Endothelial cell of umbilical vein (primary cell): ENCODE data around the gene LCMT2. TPM values are rescaled to one million over a fixed set of nuclear protein-coding genes. Genes with fewer than 3 reads are reported as not detected.

Experiments used
- BruUV-seq: library from RNA; stranded (reverse); fragments of 400-500 nt; replicated peaks from 2 replicates; lab custom pipeline; 2021; lab: Mats Ljungman, UMichigan
- CTCF ChIA-PET: fragments of 300-600, 350-600 bp; sonication (Branson Sonifier 250); formaldehyde crosslinking; loops from one replicate; lab custom pipeline; 2021; ENCODE audit warnings: antibody characterized with exemption, inconsistent platforms; lab: Charles Lee
- POLR2A ChIA-PET: fragments of 300-600, 350-600 bp; sonication (Branson Sonifier 250); formaldehyde crosslinking; loops from one replicate; lab custom pipeline; 2021; ENCODE audit warnings: antibody characterized with exemption, inconsistent platforms; lab: Charles Lee
- DNase-seq: peaks from one replicate; pipeline ENCODE4 v3.0.0-alpha.2; 2011; ENCODE audit warnings: low read depth, low spot score
- FAIRE-seq: peaks from 2 replicates; lab custom pipeline; 2011; peaks lifted over from hg19 to GRCh38; lab: Jason Lieb, UNC
- H2AFZ ChIP-seq: 2 replicates; pipeline ENCODE4 v1.6.0; 2012; ENCODE audit warnings: low read depth, low read length, control low read depth, inconsistent platforms
- H3K27ac ChIP-seq: 2 replicates; pipeline ENCODE4 v1.5.1; 2011; ENCODE audit warnings: low read depth, mild to moderate bottlenecking, control low read depth, low read length, moderate library complexity; ENCODE audit not compliant: insufficient read depth
- H3K27me3 ChIP-seq, 2 experiments: 2 replicates each; pipeline versions ENCODE4 v1.6.0 to v1.6.1; 2011; ENCODE audit warnings: low read length in 2 of 2, mixed read lengths in 1 of 2; ENCODE audit not compliant: control insufficient read depth in 2 of 2, insufficient read depth in 2 of 2
- H3K36me3 ChIP-seq, 2 experiments: 2 replicates in 1 of 2; 3 replicates in 1 of 2; pipeline ENCODE4 v1.5.1; 2011; ENCODE audit warnings: low read length in 2 of 2, mild to moderate bottlenecking in 1 of 2, moderate library complexity in 1 of 2; ENCODE audit not compliant: control insufficient read depth in 2 of 2, insufficient read depth in 2 of 2; ENCODE audit errors: extremely low read depth in 1 of 2
- H3K4me1 ChIP-seq: 3 replicates; pipeline ENCODE4 v1.5.1; 2011; ENCODE audit warnings: mild to moderate bottlenecking, low read length; ENCODE audit not compliant: control insufficient read depth, insufficient read depth; ENCODE audit errors: extremely low read depth
- H3K4me2 ChIP-seq: 2 replicates; pipeline ENCODE4 v1.6.1; 2011; ENCODE audit warnings: low read length, control low read depth, mixed read lengths; ENCODE audit not compliant: insufficient read depth
- H3K4me3 ChIP-seq, 3 experiments: fragments of 200-600 bp in 1 of 3; sonication (generic), shearing (Covaris generic) in 1 of 3; replicated peaks in 1 of 3; 2 replicates each; pipeline ENCODE4 v1.5.1; 2011 to 2016; ENCODE audit warnings: control low read depth in 3 of 3, low read length in 3 of 3, mild to moderate bottlenecking in 2 of 3, inconsistent platforms in 1 of 3, low read depth in 1 of 3, moderate library complexity in 1 of 3; ENCODE audit not compliant: insufficient read depth in 1 of 3
- H3K79me2 ChIP-seq: 2 replicates; pipeline ENCODE4 v1.6.0; 2012; ENCODE audit warnings: low read length, inconsistent platforms; ENCODE audit not compliant: control insufficient read depth, insufficient read depth
- H3K9ac ChIP-seq: replicated peaks from 2 replicates; pipeline ENCODE3; 2011; ENCODE audit warnings: low read length, control low read depth; ENCODE audit not compliant: insufficient read depth; ENCODE audit errors: extremely low read depth
- H3K9me1 ChIP-seq: replicated peaks from 3 replicates; pipeline ENCODE4 v1.6.0; 2011; ENCODE audit warnings: mild to moderate bottlenecking, low read length; ENCODE audit not compliant: control insufficient read depth, insufficient read depth; ENCODE audit errors: extremely low read depth
- H3K9me3 ChIP-seq: replicated peaks from 2 replicates; pipeline ENCODE4 v1.5.1; 2012; ENCODE audit warnings: low read length, inconsistent platforms; ENCODE audit not compliant: control insufficient read depth, insufficient read depth
- H4K20me1 ChIP-seq: replicated peaks from 2 replicates; pipeline ENCODE3; 2011; ENCODE audit warnings: mild to moderate bottlenecking, low read length; ENCODE audit not compliant: control insufficient read depth, insufficient read depth; ENCODE audit errors: extremely low read depth
- CTCF ChIP-seq, 2 donors: IDR thresholded peaks; 1 replicate in 1 of 2; 2 replicates in 1 of 2; pipeline ENCODE4 v1.5.1; 2011; ENCODE audit warnings: low read length in 2 of 2, mild to moderate bottlenecking in 2 of 2, moderate library complexity in 2 of 2, control low read depth in 1 of 2, inconsistent platforms in 1 of 2, low read depth in 1 of 2; ENCODE audit not compliant: insufficient read depth in 1 of 2; ENCODE audit errors: extremely low read depth in 1 of 2
- EZH2 ChIP-seq: IDR thresholded peaks from 2 replicates; pipeline ENCODE4 v1.6.1; 2012; ENCODE audit warnings: borderline replicate concordance, low read depth, mild to moderate bottlenecking, moderate library complexity, low read length, inconsistent platforms; ENCODE audit not compliant: severe bottlenecking
- FOS ChIP-seq: IDR thresholded peaks from 2 replicates; pipeline ENCODE4 v1.6.1; 2011; ENCODE audit warnings: mild to moderate bottlenecking, low read length, moderate library complexity, borderline replicate concordance; ENCODE audit not compliant: insufficient read depth
- GATA2 ChIP-seq: IDR thresholded peaks from 2 replicates; pipeline ENCODE4 v1.7.0; 2011; ENCODE audit warnings: low read depth, mild to moderate bottlenecking, moderate library complexity, mixed read lengths, low read length; ENCODE audit not compliant: insufficient read length, insufficient read depth
- JUN ChIP-seq: IDR thresholded peaks from 2 replicates; pipeline ENCODE4 v1.6.1; 2011; ENCODE audit warnings: borderline replicate concordance, low read depth; ENCODE audit not compliant: insufficient read length, insufficient read depth
- MAX ChIP-seq: IDR thresholded peaks from 2 replicates; pipeline ENCODE4 v1.6.1; 2011; ENCODE audit not compliant: insufficient read depth, insufficient read length
- MYC ChIP-seq: IDR thresholded peaks from one replicate; pipeline ENCODE4 v1.6.1; 2011; ENCODE audit warnings: mild to moderate bottlenecking, low read depth, low read length
- POLR2A ChIP-seq: IDR thresholded peaks from 2 replicates; pipeline ENCODE4 v1.6.1; 2012; ENCODE audit warnings: low read depth, mild to moderate bottlenecking, control low read depth, low read length
- POLR2AphosphoS5 ChIP-seq: IDR thresholded peaks from 2 replicates; pipeline ENCODE4 v1.6.1; 2012; ENCODE audit warnings: low read depth, mild to moderate bottlenecking, control low read depth, low read length, moderate library complexity; ENCODE audit not compliant: insufficient read depth
- dilution Hi-C: fragments of 300-500 bp; cut with MboI; formaldehyde crosslinking; loops from one replicate; pipeline ENCODE4 v1.15.0; 2019; ENCODE audit warnings: low sequenced_read_pairs; ENCODE audit not compliant: extremely low pct_ligation_motif_present
- intact Hi-C: fragments of 100-400 bp; cut with micrococcal nuclease; formaldehyde crosslinking; loops from one replicate; pipeline ENCODE4 v1.10.0; 2022
- polyA plus RNA-seq, 4 experiments: library from polyadenylated mRNA; depleted of rRNA in 3 of 4; stranded (reverse) in 3 of 4; unstranded in 1 of 4; fragments of >200 nt; gene quantifications; 2 replicates each; pipeline versions ENCODE4 v1.2.1 to v1.2.3, GENCODE V29; 2011 to 2012; ENCODE audit warnings: missing spikeins in 1 of 4
- total RNA-seq: library from RNA; stranded (reverse); gene quantifications from 2 replicates; pipeline ENCODE4 v1.2.3, GENCODE V29; 2021

The LCMT2 gene
- total and polyA plus RNA-seq, 2 donors (not counting 3 experiments of a cell fraction or from before 2014, with no cell fraction given), result 4.1 to 6.1 TPM

- Histone ChIP-seq H4K20me1 (no peaks in the 10 kb centered on the region), H2AFZ (no peak overlapping the region), H3K9me3 (no peaks in the 10 kb centered on the region), H3K27ac (no peak overlapping the region), H3K36me3 (no peaks in the 10 kb centered on the region), H3K9ac (no peak overlapping the region), H3K4me2 (no peak overlapping the region), H3K9me1 (no peaks in the 10 kb centered on the region), H3K79me2 (no peaks in the 10 kb centered on the region), H3K4me3 (no peak overlapping the region), H3K4me1 (no peaks in the 10 kb centered on the region), H3K27me3 (peaks cover 0 to 6% of the 10 kb centered on the region in 2 experiments)
- intact Hi-C loops, result no loop called here
- ChIA-PET POLR2A (no interaction called here), CTCF (interaction anchor here (1.0 to 3.2 kb wide), 4 partner anchors 8 to 73 kb away, joined by 3 to 25 read pairs (median 10); no protein-coding TSS in a partner anchor)
- DNase-seq (no peak), FAIRE-seq (no peak)
- dilution Hi-C loops, result no loop called here
- no TSS peak for BruUV-seq
- TF ChIP-seq JUN, result no peak
- no peak for TF ChIP-seq GATA2
- TF ChIP-seq MYC, result no peak
- no peak for TF ChIP-seq EZH2
- no peak for TF ChIP-seq FOS
- TF ChIP-seq POLR2AphosphoS5, result no peak
- no peak for TF ChIP-seq POLR2A
- no peak for TF ChIP-seq CTCF (IDR thresholded peaks at IDR 0.05; ENCODE audit: extremely low read depth in 1 of 2, insufficient read depth in 1 of 2, low read depth in 1 of 2, low read length in 2 of 2)
- TF ChIP-seq MAX, result no peak
These were observed 53.0 kb downstream of the LCMT2 start for GRCh38 chr15:43277231-43277823.
